Keratinocyte (primary cell): ENCODE results near the gene VPS35. TPM values are rescaled to one million over a fixed set of nuclear protein-coding genes. Genes with fewer than 3 reads are reported as not detected.

Source experiments
- DNase-seq: peaks from one replicate; pipeline ENCODE4 v3.0.0-alpha.2; 2011; ENCODE audit warnings: low read depth, missing footprints, low spot score
- FAIRE-seq: peaks from 2 replicates; lab custom pipeline; 2011; peaks lifted over from hg19 to GRCh38; lab: Jason Lieb, UNC
- H2AFZ ChIP-seq: 2 replicates; pipeline ENCODE4 v1.6.0; 2012; ENCODE audit warnings: low read length, control low read depth, inconsistent platforms; ENCODE audit not compliant: control insufficient read depth
- H3K27ac ChIP-seq: 2 replicates; pipeline ENCODE4 v1.5.1; 2011; ENCODE audit warnings: low read length; ENCODE audit not compliant: control insufficient read depth, insufficient read depth
- H3K27me3 ChIP-seq: 3 replicates; pipeline ENCODE4 v1.6.0; 2011; ENCODE audit warnings: low read length; ENCODE audit not compliant: control insufficient read depth, insufficient read depth; ENCODE audit errors: extremely low read depth
- H3K36me3 ChIP-seq, 2 experiments: 2 replicates in 1 of 2; 3 replicates in 1 of 2; pipeline ENCODE4 v1.5.1; 2011; ENCODE audit warnings: low read length in 2 of 2, mild to moderate bottlenecking in 1 of 2; ENCODE audit not compliant: control insufficient read depth in 2 of 2, insufficient read depth in 2 of 2; ENCODE audit errors: extremely low read depth in 1 of 2
- H3K4me1 ChIP-seq: 3 replicates; pipeline ENCODE4 v1.5.1; 2011; ENCODE audit warnings: low read length; ENCODE audit not compliant: control insufficient read depth, insufficient read depth; ENCODE audit errors: extremely low read depth
- H3K4me2 ChIP-seq: 3 replicates; pipeline ENCODE4 v1.6.0; 2011; ENCODE audit warnings: low read depth, low read length; ENCODE audit not compliant: control insufficient read depth, insufficient read depth; ENCODE audit errors: extremely low read depth
- H3K4me3 ChIP-seq, 3 experiments: fragments of 200-600 bp in 1 of 3; sonication (generic) in 1 of 3; 2 replicates in 2 of 3; 3 replicates in 1 of 3; pipeline ENCODE4 v1.5.1; 2011 to 2016; ENCODE audit warnings: low read length in 3 of 3, mild to moderate bottlenecking in 3 of 3, control low read depth in 2 of 3, inconsistent platforms in 1 of 3, low read depth in 1 of 3, mixed read lengths in 1 of 3, mixed run types in 1 of 3, moderate library complexity in 1 of 3; ENCODE audit not compliant: control insufficient read depth in 2 of 3, insufficient read depth in 2 of 3; ENCODE audit errors: extremely low read depth in 1 of 3
- H3K79me2 ChIP-seq: 2 replicates; pipeline ENCODE4 v1.6.0; 2012; ENCODE audit warnings: low read length; ENCODE audit not compliant: control insufficient read depth, insufficient read depth
- H3K9ac ChIP-seq: 3 replicates; pipeline ENCODE4 v1.6.0; 2011; ENCODE audit warnings: low read length; ENCODE audit not compliant: control insufficient read depth, insufficient read depth; ENCODE audit errors: extremely low read depth
- H3K9me1 ChIP-seq: 3 replicates; pipeline ENCODE4 v1.6.0; 2011; ENCODE audit warnings: low read length; ENCODE audit not compliant: control insufficient read depth, insufficient read depth; ENCODE audit errors: extremely low read depth
- H3K9me3 ChIP-seq: 2 replicates; pipeline ENCODE4 v1.5.1; 2012; ENCODE audit warnings: low read depth, low read length; ENCODE audit not compliant: control insufficient read depth
- H4K20me1 ChIP-seq: 3 replicates; pipeline ENCODE4 v1.6.0; 2011; ENCODE audit warnings: low read length; ENCODE audit not compliant: control insufficient read depth, insufficient read depth; ENCODE audit errors: extremely low read depth
- EZH2 ChIP-seq: IDR thresholded peaks from one replicate; pipeline ENCODE4 v1.6.1; 2012; ENCODE audit warnings: inconsistent platforms, mild to moderate bottlenecking, low read length, moderate library complexity
- dilution Hi-C: fragments of 300-500 bp; cut with MboI; formaldehyde crosslinking; loops from one replicate; pipeline ENCODE4 v1.7.0; 2020; ENCODE audit warnings: low sequenced_read_pairs; ENCODE audit not compliant: extremely low pct_ligation_motif_present
- polyA plus RNA-seq, 5 experiments: library from polyadenylated mRNA; depleted of rRNA in 3 of 5; stranded (reverse) in 3 of 5; stranded (forward) in 1 of 5; unstranded in 1 of 5; fragments of >200 nt; gene quantifications; 1 replicate in 1 of 5; 2 replicates in 3 of 5; 3 replicates in 1 of 5; pipeline versions ENCODE4 v1.2.1 to v1.2.3, GENCODE V29; 2011 to 2012; ENCODE audit warnings: missing spikeins in 2 of 5, low read depth in 1 of 5, low replicate concordance in 1 of 5
- TF ChIP-seq, protein P1 (sequence below), 3 experiments: IDR thresholded peaks in 1 of 3; conservative IDR thresholded peaks in 1 of 3; optimal IDR thresholded peaks in 1 of 3; 2 replicates in 2 of 3; 3 replicates in 1 of 3; pipeline versions ENCODE3 to v1.5.1; 2011; ENCODE audit warnings: low read length in 3 of 3, mild to moderate bottlenecking in 3 of 3, moderate library complexity in 2 of 3, control low read depth in 1 of 3, inconsistent platforms in 1 of 3; ENCODE audit not compliant: insufficient read depth in 2 of 3; ENCODE audit errors: extremely low read depth in 1 of 3

VPS35 gene
- polyA plus RNA-seq, 1 donor (not counting 4 experiments of a cell fraction or from before 2014, with no cell fraction given): 87.3 TPM

DNA sequence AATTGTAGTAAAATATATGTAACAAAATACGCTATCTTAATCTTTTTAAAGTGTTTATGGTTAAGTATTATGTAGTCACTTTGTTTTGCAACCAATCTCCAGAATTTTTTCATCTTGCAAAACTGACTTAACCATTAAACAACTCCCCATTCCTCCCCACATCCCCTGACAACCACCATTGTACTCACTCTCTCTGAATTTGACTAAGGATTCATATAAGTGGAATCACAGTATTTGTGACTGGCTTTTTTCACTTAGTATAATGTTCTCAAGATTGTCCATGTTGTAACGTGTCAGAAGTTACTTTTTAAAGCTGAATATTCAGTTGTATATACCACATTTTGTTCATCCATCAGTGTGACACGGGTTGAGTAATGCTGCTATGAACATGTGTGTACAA is 11.1 kb upstream of the VPS35 start:
- Histone ChIP-seq H4K20me1 (no peaks in the 10 kb centered on the region), H3K79me2 (no peaks in the 10 kb centered on the region), H3K4me1 (peaks cover 6% of the 10 kb centered on the region), H3K9me3 (no peaks in the 10 kb centered on the region), H3K9me1 (no peaks in the 10 kb centered on the region), H3K27me3 (no peaks in the 10 kb centered on the region), H3K36me3 (peaks cover 2 to 5% of the 10 kb centered on the region in 2 experiments), H2AFZ (no peak overlapping the region), H3K4me2 (no peak overlapping the region), H3K4me3 (no peak overlapping the region), H3K9ac (no peak overlapping the region), H3K27ac (no peak overlapping the region)
- TF ChIP-seq, protein P1, sequence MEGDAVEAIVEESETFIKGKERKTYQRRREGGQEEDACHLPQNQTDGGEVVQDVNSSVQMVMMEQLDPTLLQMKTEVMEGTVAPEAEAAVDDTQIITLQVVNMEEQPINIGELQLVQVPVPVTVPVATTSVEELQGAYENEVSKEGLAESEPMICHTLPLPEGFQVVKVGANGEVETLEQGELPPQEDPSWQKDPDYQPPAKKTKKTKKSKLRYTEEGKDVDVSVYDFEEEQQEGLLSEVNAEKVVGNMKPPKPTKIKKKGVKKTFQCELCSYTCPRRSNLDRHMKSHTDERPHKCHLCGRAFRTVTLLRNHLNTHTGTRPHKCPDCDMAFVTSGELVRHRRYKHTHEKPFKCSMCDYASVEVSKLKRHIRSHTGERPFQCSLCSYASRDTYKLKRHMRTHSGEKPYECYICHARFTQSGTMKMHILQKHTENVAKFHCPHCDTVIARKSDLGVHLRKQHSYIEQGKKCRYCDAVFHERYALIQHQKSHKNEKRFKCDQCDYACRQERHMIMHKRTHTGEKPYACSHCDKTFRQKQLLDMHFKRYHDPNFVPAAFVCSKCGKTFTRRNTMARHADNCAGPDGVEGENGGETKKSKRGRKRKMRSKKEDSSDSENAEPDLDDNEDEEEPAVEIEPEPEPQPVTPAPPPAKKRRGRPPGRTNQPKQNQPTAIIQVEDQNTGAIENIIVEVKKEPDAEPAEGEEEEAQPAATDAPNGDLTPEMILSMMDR (optimal IDR thresholded peaks at IDR 0.05 in 1 of 3, IDR thresholded peaks at IDR 0.05 in 1 of 3, conservative IDR thresholded peaks at IDR 0.05 in 1 of 3; ENCODE audit: extremely low read depth in 1 of 3, insufficient read depth in 2 of 3, low read length in 3 of 3): no peak
- no peak for TF ChIP-seq EZH2
- dilution Hi-C loops: no loop called here
- FAIRE-seq: no peak
- DNase-seq: no peak

DNA sequence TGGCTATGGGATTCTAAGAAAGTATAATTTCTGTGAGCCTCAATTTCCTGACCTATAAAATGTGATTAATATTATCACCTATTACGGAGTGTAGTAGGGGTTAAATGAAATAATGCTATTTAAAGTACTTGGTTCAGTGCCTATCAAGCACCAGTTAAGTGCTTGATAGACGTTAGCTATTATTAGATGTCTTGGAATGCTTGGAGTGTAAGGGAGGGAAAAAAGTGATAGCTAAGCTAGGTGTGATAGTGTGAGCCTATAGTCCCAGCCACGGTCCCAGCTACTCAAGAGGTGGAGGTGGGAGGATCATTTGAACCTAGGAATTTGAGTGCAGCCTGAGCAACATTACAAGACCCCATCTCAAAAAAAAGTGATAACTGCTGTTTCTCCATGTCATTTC is 8.0 kb upstream of the VPS35 start:
- Histone ChIP-seq H3K79me2 (peaks cover 4% of the 10 kb centered on the region), H3K4me3 (no peak overlapping the region), H2AFZ (no peak overlapping the region), H4K20me1 (no peaks in the 10 kb centered on the region), H3K9ac (no peak overlapping the region), H3K36me3 (peaks cover 2 to 9% of the 10 kb centered on the region in 2 experiments), H3K9me3 (no peaks in the 10 kb centered on the region), H3K27me3 (no peaks in the 10 kb centered on the region), H3K9me1 (no peaks in the 10 kb centered on the region), H3K4me2 (no peak overlapping the region), H3K4me1 (no peaks in the 10 kb centered on the region), H3K27ac (no peak overlapping the region)
- DNase-seq: no peak
- no peak for FAIRE-seq
- dilution Hi-C loops: no loop called here
- TF ChIP-seq EZH2: no peak
- TF ChIP-seq, protein P1 (optimal IDR thresholded peaks at IDR 0.05 in 1 of 3, IDR thresholded peaks at IDR 0.05 in 1 of 3, conservative IDR thresholded peaks at IDR 0.05 in 1 of 3; ENCODE audit: extremely low read depth in 1 of 3, insufficient read depth in 2 of 3, low read length in 3 of 3): no peak
